Spleen (tissue), 11 donors: ENCODE measurements around the gene STK33. TPM values are rescaled to one million over a fixed set of nuclear protein-coding genes. Genes with fewer than 3 reads are reported as not detected.

Experiments used
- DNase-seq: peaks from one replicate; pipeline ENCODE4 v3.0.0-alpha.2; 2020
- H3K27ac ChIP-seq, 8 donors: fragments of 200-600 bp; sonication (generic) in 7 of 8; 1 replicate in 4 of 8; 2 replicates in 4 of 8; pipeline versions ENCODE4 v1.5.0 to v1.8.0; 2016 to 2021; ENCODE audit warnings: inconsistent platforms in 4 of 8, mild to moderate bottlenecking in 4 of 8, moderate library complexity in 1 of 8
- H3K27me3 ChIP-seq, 7 donors: fragments of 200-600 bp; sonication (generic) in 6 of 7; replicated peaks in 1 of 7; 1 replicate in 4 of 7; 2 replicates in 3 of 7; pipeline versions ENCODE4 v1.5.0 to v1.8.0; 2016 to 2021; ENCODE audit warnings: inconsistent platforms in 3 of 7, mild to moderate bottlenecking in 1 of 7
- H3K36me3 ChIP-seq, 6 donors: fragments of 200-600 bp; sonication (generic) in 5 of 6; 1 replicate in 4 of 6; 2 replicates in 2 of 6; pipeline versions ENCODE4 v1.5.0 to v1.8.0; 2016 to 2021; ENCODE audit warnings: inconsistent platforms in 2 of 6
- H3K4me1 ChIP-seq, 6 donors: fragments of 200-600 bp; sonication (generic) in 5 of 6; 1 replicate in 3 of 6; 2 replicates in 3 of 6; pipeline versions ENCODE4 v1.5.0 to v1.8.0; 2016 to 2021; ENCODE audit warnings: inconsistent platforms in 3 of 6
- H3K4me3 ChIP-seq, 8 donors: fragments of 200-600 bp; sonication (generic) in 7 of 8; 1 replicate in 4 of 8; 2 replicates in 4 of 8; pipeline versions ENCODE4 v1.5.0 to v1.8.0; 2016 to 2021; ENCODE audit warnings: inconsistent platforms in 4 of 8, mild to moderate bottlenecking in 4 of 8, moderate library complexity in 2 of 8
- H3K9me3 ChIP-seq, 8 donors: fragments of 200-600 bp; sonication (generic) in 7 of 8; 1 replicate in 4 of 8; 2 replicates in 4 of 8; pipeline versions ENCODE4 v1.5.0 to v1.8.0; 2016 to 2021; ENCODE audit warnings: inconsistent platforms in 4 of 8
- CTCF ChIP-seq, 11 experiments: fragments of 200-600 bp in 7 of 11; fragments of 450-650 bp in 4 of 11; sonication (generic) in 4 of 11; IDR thresholded peaks in 8 of 11; conservative IDR thresholded peaks in 3 of 11; 1 replicate in 7 of 11; 2 replicates in 4 of 11; pipeline versions ENCODE4 v1.4.0 to v1.8.0; 2016 to 2021; ENCODE audit warnings: antibody characterized with exemption in 11 of 11, inconsistent platforms in 4 of 11, mild to moderate bottlenecking in 1 of 11
- POLR2A ChIP-seq, 3 donors: fragments of 450-650 bp; IDR thresholded peaks; one replicate each; pipeline ENCODE4 v1.5.1; 2017; ENCODE audit warnings: antibody characterized with exemption in 3 of 3, mild to moderate bottlenecking in 1 of 3
- POLR2AphosphoS5 ChIP-seq, 3 donors: sonication (generic); formaldehyde crosslinking; IDR thresholded peaks; one replicate each; pipeline ENCODE4 v1.5.1; 2017; ENCODE audit warnings: antibody characterized with exemption in 3 of 3
- WGBS, 5 donors: extraction: QIAGEN DNeasy Blood & Tissue Kit in 3 of 5; methylation state at CpG; one replicate each; pipeline versions ENCODE4 v1.1.5 to v1.1.7; 2013 to 2018; 5-methylcytosine and 5-hydroxymethylcytosine counted together
- intact Hi-C: fragments of 100-400 bp; cut with DNase I; formaldehyde crosslinking; loops from one replicate; pipeline ENCODE4 v1.15.0; 2023; ENCODE audit warnings: low total_unique reads
- polyA plus RNA-seq, 3 donors: library from polyadenylated mRNA; stranded (reverse); fragments of 200-250 nt; gene quantifications; one replicate each; pipeline ENCODE4 v1.2.1, GENCODE V29; 2013
- total RNA-seq, 7 donors: library from RNA; depleted of rRNA in 3 of 7; stranded (reverse); fragments of >200 nt in 3 of 7; fragmentation: NEBNext Ultra II Directional in 4 of 7; extraction: Animal tissue kit (Norgen Biotek cat#: 25700) in 4 of 7; gene quantifications; one replicate each; pipeline versions ENCODE4 v1.1.0 to v1.2.1, GENCODE V29; 2016 to 2021
- donor health status: healthy with polysubstance abuse.
- donor health status: DM: no; HTN: no; CAD: no; lungs with moderate emphysema.
- donor health status: DM: no; HTN: no; CAD: no.
- donor health status: Bipolar disorder and iron deficiency.
- donor health status: healthy.
- donor health status: DM: no; HTN: no; CAD: no.
- donor health status: DM: yes; HTN: yes; CAD: no.

STK33 gene
- total and polyA plus RNA-seq, 10 donors = 1.6 to 8.1 (median 3.8) TPM

- Histone ChIP-seq H3K4me3 (no peak overlapping the region), H3K36me3 (no peaks in the 10 kb centered on the region), H3K4me1 (peaks cover 0 to 25% (median 20%) of the 10 kb centered on the region in 6 donors), H3K27me3 (no peaks in the 10 kb centered on the region), H3K9me3 (peaks cover 0 to 9% (median 0%) of the 10 kb centered on the region in 8 donors), H3K27ac (no peak overlapping the region)
- TF ChIP-seq CTCF (IDR thresholded peaks at IDR 0.05 in 8 of 11, conservative IDR thresholded peaks at IDR 0.05 in 3 of 11) = no peak
- TF ChIP-seq POLR2AphosphoS5 (IDR thresholded peaks at IDR 0.05) = no peak
- no peak for TF ChIP-seq POLR2A (IDR thresholded peaks at IDR 0.05)
- intact Hi-C loops = no loop called here
- 87 to 95% (median 94%) methylated on average over 16 of the region's 16 CpGs for WGBS, 5 donors
- no peak for DNase-seq
These were observed 247.8 kb downstream of the STK33 start for GRCh38 chr11:8346157-8346755.

GRCh38 chr11:8345179-8345578 lies 248.8 kb downstream of the STK33 start:
- H3K36me3 ChIP-seq = no peaks in the 10 kb centered on the region
- H3K27ac ChIP-seq = no peak overlapping the region
- TF ChIP-seq POLR2A (IDR thresholded peaks at IDR 0.05) = no peak
- no peak for TF ChIP-seq POLR2AphosphoS5 (IDR thresholded peaks at IDR 0.05)
- no peak for TF ChIP-seq CTCF (IDR thresholded peaks at IDR 0.05 in 8 of 11, conservative IDR thresholded peaks at IDR 0.05 in 3 of 11)
- intact Hi-C loops = no loop called here
- no peak for DNase-seq
- WGBS, 5 donors = 82 to 92% (median 88%) methylated on average over 11 of the region's 11 CpGs
- H3K4me3 ChIP-seq = no peak overlapping the region
- H3K4me1 ChIP-seq = peaks cover 0 to 27% (median 20%) of the 10 kb centered on the region in 6 donors
- peaks cover 0 to 9% (median 0%) of the 10 kb centered on the region in 8 donors for H3K9me3 ChIP-seq
- no peaks in the 10 kb centered on the region for H3K27me3 ChIP-seq

GRCh38 chr11:8344346-8344745 lies 249.7 kb downstream of the STK33 start:
- Histone ChIP-seq H3K9me3 (peaks cover 0 to 9% (median 0%) of the 10 kb centered on the region in 8 donors), H3K36me3 (no peaks in the 10 kb centered on the region), H3K27me3 (peaks cover 0 to 6% (median 0%) of the 10 kb centered on the region in 7 donors), H3K27ac (no peak overlapping the region), H3K4me3 (no peak overlapping the region), H3K4me1 (peaks cover 0 to 29% (median 20%) of the 10 kb centered on the region in 6 donors)
- TF ChIP-seq POLR2A (IDR thresholded peaks at IDR 0.05) (no peak), CTCF (IDR thresholded peaks at IDR 0.05 in 8 of 11, conservative IDR thresholded peaks at IDR 0.05 in 3 of 11) (no peak), POLR2AphosphoS5 (IDR thresholded peaks at IDR 0.05) (no peak)
- intact Hi-C loops = no loop called here
- 63 to 80% (median 77%) methylated on average over 3 of the region's 3 CpGs for WGBS, 5 donors
- DNase-seq = no peak

GRCh38 chr11:8342821-8343681 lies 251.0 kb downstream of the STK33 start:
- H3K27me3 ChIP-seq = peaks cover 0 to 6% (median 0%) of the 10 kb centered on the region in 7 donors
- H3K4me1 ChIP-seq = peaks cover 0 to 34% (median 22%) of the 10 kb centered on the region in 6 donors
- WGBS, 5 donors = 47 to 68% (median 60%) methylated on average over 16 to 18 of the region's 18 CpGs
- H3K9me3 ChIP-seq = peaks cover 0 to 4% (median 0%) of the 10 kb centered on the region in 8 donors
- TF ChIP-seq POLR2A (IDR thresholded peaks at IDR 0.05) (no peak), POLR2AphosphoS5 (IDR thresholded peaks at IDR 0.05) (peak in 1 of 3 donors; percentile 55)
- peak overlapping the region in 1 of 8 donors; percentile 40 for H3K27ac ChIP-seq
- no peaks in the 10 kb centered on the region for H3K36me3 ChIP-seq
- intact Hi-C loops = no loop called here
- DNase-seq = no peak
- H3K4me3 ChIP-seq = peak overlapping the region in 1 of 8 donors; percentile 28
